Coronary artery (tissue), 2 donors: ENCODE results near the gene ST6GALNAC3.

Experiments used
- DNase-seq: peaks from one replicate; pipeline ENCODE4 v3.0.0-alpha.2; 2017; ENCODE audit warnings: low spot score
- H3K27ac ChIP-seq, 2 donors: fragments of 200-600 bp; sonication (generic); one replicate each; pipeline ENCODE4 v1.5.1; 2016 to 2019
- H3K4me3 ChIP-seq: fragments of 200-600 bp; sonication (generic); 2 replicates; pipeline ENCODE4 v1.5.1; 2016; ENCODE audit warnings: mild to moderate bottlenecking, moderate library complexity
- CTCF ChIP-seq: fragments of 200-600 bp; sonication (generic); IDR thresholded peaks from one replicate; pipeline ENCODE4 v1.5.1; 2019; ENCODE audit warnings: antibody characterized with exemption

The ST6GALNAC3 gene

GRCh38 chr1:76591963-76592362, 517.4 kb downstream of the ST6GALNAC3 start:
- Histone ChIP-seq H3K4me3 (no peak overlapping the region), H3K27ac (no peak overlapping the region)
- no peak for DNase-seq
- no peak for TF ChIP-seq CTCF

GRCh38 chr1:76593141-76593540, 518.6 kb downstream of the ST6GALNAC3 start:
- no peak overlapping the region for H3K4me3 ChIP-seq
- no peak overlapping the region for H3K27ac ChIP-seq
- TF ChIP-seq CTCF: no peak
- no peak for DNase-seq

GRCh38 chr1:76593618-76594017, 519.1 kb downstream of the ST6GALNAC3 start:
- no peak for DNase-seq
- no peak overlapping the region for H3K27ac ChIP-seq
- no peak overlapping the region for H3K4me3 ChIP-seq
- no peak for TF ChIP-seq CTCF

GRCh38 chr1:76595024-76595423, 520.5 kb downstream of the ST6GALNAC3 start:
- Histone ChIP-seq H3K4me3 (no peak overlapping the region), H3K27ac (no peak overlapping the region)
- DNase-seq: no peak
- TF ChIP-seq CTCF: no peak

- Histone ChIP-seq H3K4me3 (no peak overlapping the region), H3K27ac (no peak overlapping the region)
- DNase-seq: no peak
- TF ChIP-seq CTCF: no peak
Measured at GRCh38 chr1:76601465-76601864, 526.9 kb downstream of the ST6GALNAC3 start.

- Histone ChIP-seq H3K27ac (no peak overlapping the region), H3K4me3 (no peak overlapping the region)
- DNase-seq: no peak
- TF ChIP-seq CTCF: no peak
Measured at GRCh38 chr1:76607717-76608116, 533.2 kb downstream of the ST6GALNAC3 start.

- H3K4me3 ChIP-seq: no peak overlapping the region
- no peak for TF ChIP-seq CTCF
Measured at GRCh38 chr1:76611770-76612445, 537.4 kb downstream of the ST6GALNAC3 start.

More at GRCh38 chr1:76611770-76612445, 537.4 kb downstream of the ST6GALNAC3 start:
- H3K27ac ChIP-seq: no peak overlapping the region
- DNase-seq: no peak
